Common myeloid progenitor, CD34-positive (primary cell): Measurements from ENCODE around the gene CCDC78.

Experiments
- CTCF ChIA-PET: fragments of 350-600 bp; sonication (Branson Sonifier 250); formaldehyde crosslinking; loops from one replicate; lab custom pipeline; 2021; ENCODE audit warnings: antibody characterized with exemption; lab: Charles Lee
- POLR2A ChIA-PET: fragments of 350-600 bp; sonication (Branson Sonifier 250); formaldehyde crosslinking; loops from one replicate; lab custom pipeline; 2021; ENCODE audit warnings: antibody characterized with exemption; lab: Charles Lee
- DNase-seq, 3 donors: peaks; one replicate each; pipeline versions ENCODE4 v3.0.0 to v3.0.0-alpha.2; 2013
- H3K27ac ChIP-seq, 2 experiments: 1 replicate in 1 of 2; 2 replicates in 1 of 2; pipeline ENCODE4 v1.7.0; 2013; ENCODE audit warnings: inconsistent platforms in 2 of 2, low read length in 2 of 2, mild to moderate bottlenecking in 2 of 2, low read depth in 1 of 2, moderate library complexity in 1 of 2; ENCODE audit not compliant: severe bottlenecking in 2 of 2, insufficient read depth in 1 of 2, poor library complexity in 1 of 2
- H3K27me3 ChIP-seq, 5 experiments: replicated peaks in 2 of 5; 1 replicate in 3 of 5; 2 replicates in 2 of 5; pipeline versions ENCODE4 v1.6.1 to v1.7.0; 2013; ENCODE audit warnings: low read length in 4 of 5, mild to moderate bottlenecking in 2 of 5, moderate library complexity in 2 of 5, inconsistent platforms in 1 of 5; ENCODE audit not compliant: insufficient read depth in 5 of 5, control insufficient read depth in 4 of 5
- H3K36me3 ChIP-seq, 4 experiments: 1 replicate in 2 of 4; 2 replicates in 2 of 4; pipeline versions ENCODE4 v1.6.1 to v1.7.0; 2013; ENCODE audit warnings: low read length in 3 of 4, control low read depth in 1 of 4, mild to moderate bottlenecking in 1 of 4; ENCODE audit not compliant: control insufficient read depth in 4 of 4, insufficient read depth in 4 of 4
- H3K4me1 ChIP-seq, 4 experiments: 1 replicate in 3 of 4; 2 replicates in 1 of 4; pipeline versions ENCODE4 v1.6.1 to v1.7.1; 2013; ENCODE audit warnings: low read length in 3 of 4, mild to moderate bottlenecking in 3 of 4, control low read depth in 1 of 4, inconsistent platforms in 1 of 4, moderate library complexity in 1 of 4; ENCODE audit not compliant: control insufficient read depth in 4 of 4, insufficient read depth in 4 of 4; ENCODE audit errors: control extremely low read depth in 1 of 4
- H3K4me3 ChIP-seq, 7 experiments: 1 replicate in 4 of 7; 2 replicates in 3 of 7; pipeline versions ENCODE4 v1.5.1 to v1.7.0; 2013; ENCODE audit warnings: mild to moderate bottlenecking in 7 of 7, low read length in 6 of 7, moderate library complexity in 6 of 7, inconsistent platforms in 2 of 7, low read depth in 2 of 7, control low read depth in 1 of 7; ENCODE audit not compliant: insufficient read depth in 4 of 7, control insufficient read depth in 1 of 7; ENCODE audit errors: extremely low read depth in 1 of 7
- H3K9me3 ChIP-seq, 5 experiments: 1 replicate in 4 of 5; 2 replicates in 1 of 5; pipeline versions ENCODE4 v1.6.1 to v1.7.1; 2013; ENCODE audit warnings: low read length in 4 of 5, mild to moderate bottlenecking in 2 of 5, inconsistent platforms in 1 of 5, low read depth in 1 of 5, moderate library complexity in 1 of 5; ENCODE audit not compliant: control insufficient read depth in 4 of 5, insufficient read depth in 2 of 5; ENCODE audit errors: control extremely low read depth in 1 of 5
- WGBS: methylation state at CpG from one replicate; pipeline ENCODE4 v1.1.5; 2013; ENCODE audit not compliant: insufficient coverage; 5-methylcytosine and 5-hydroxymethylcytosine counted together

The CCDC78 gene

GRCh38 chr16:728890-729744, 2.9 kb upstream of the CCDC78 start:
- 83% methylated on average over 51 of the region's 55 CpGs for WGBS
- Histone ChIP-seq H3K4me3 (peak overlapping the region in 3 of 7 experiments; percentile 66 to 83 (median 76)), H3K4me1 (peaks cover 0 to 24% (median 17%) of the 10 kb centered on the region in 4 experiments), H3K27me3 (peaks cover 0 to 10% (median 0%) of the 10 kb centered on the region in 5 experiments), H3K27ac (no peak overlapping the region), H3K36me3 (peaks cover 3 to 46% (median 31%) of the 10 kb centered on the region in 4 experiments), H3K9me3 (no peaks in the 10 kb centered on the region)
- ChIA-PET CTCF (interaction anchor here (1.1 to 3.5 kb wide), 3 partner anchors 15 to 56 kb away, joined by 5 to 14 read pairs (median 11); no protein-coding TSS in a partner anchor), POLR2A (interaction anchor here (0.7 to 1.1 kb wide), 2 partner anchors 8 to 15 kb away, joined by 3 read pairs; no protein-coding TSS in a partner anchor)
- peak in 1 of 3 donors; percentile 34 for DNase-seq

- peak in 2 of 3 donors; percentile 56 to 68 for DNase-seq
- Histone ChIP-seq H3K4me3 (peak overlapping the region in 6 of 7 experiments; percentile 25 to 83 (median 48)), H3K36me3 (peaks cover 3 to 38% (median 23%) of the 10 kb centered on the region in 4 experiments), H3K27me3 (peaks cover 0 to 10% (median 0%) of the 10 kb centered on the region in 5 experiments), H3K4me1 (peaks cover 0 to 24% (median 17%) of the 10 kb centered on the region in 4 experiments), H3K27ac (no peak overlapping the region), H3K9me3 (no peaks in the 10 kb centered on the region)
- CTCF ChIA-PET: interaction anchor here (3.5 kb wide), 1 partner anchor 16 kb away, joined by 14 read pairs; no protein-coding TSS in a partner anchor
- POLR2A ChIA-PET: interaction anchor here (1.1 kb wide), 1 partner anchor 9 kb away, joined by 3 read pairs; no protein-coding TSS in a partner anchor
- WGBS: under 1% methylated on average over 58 of the region's 80 CpGs
These were observed 2.1 kb upstream of the CCDC78 start for GRCh38 chr16:728131-728889.

- Histone ChIP-seq H3K4me1 (peaks cover 0 to 24% (median 17%) of the 10 kb centered on the region in 4 experiments), H3K27me3 (peaks cover 0 to 10% (median 0%) of the 10 kb centered on the region in 5 experiments), H3K4me3 (peak overlapping the region; percentile 28 to 83 (median 68)), H3K27ac (peak overlapping the region in 1 of 2 experiments; percentile 43), H3K36me3 (peaks cover 0 to 30% (median 18%) of the 10 kb centered on the region in 4 experiments), H3K9me3 (no peaks in the 10 kb centered on the region)
- DNase-seq: peak in 1 of 3 donors; percentile 58
- WGBS: under 1% methylated on average over 51 of the region's 61 CpGs
- CTCF ChIA-PET: interaction anchor here (2.1 to 3.5 kb wide), 2 partner anchors 9 to 17 kb away, joined by 5 to 14 read pairs; no protein-coding TSS in a partner anchor
- POLR2A ChIA-PET: interaction anchor here (1.6 kb wide), 1 partner anchor 13 kb away, joined by 4 read pairs; the partner anchor contains the start of gene CIAO3
These were observed 1.2 kb upstream of the CCDC78 start for GRCh38 chr16:727291-727977.

- H3K36me3 ChIP-seq: peaks cover 0 to 22% (median 14%) of the 10 kb centered on the region in 4 experiments
- peaks cover 0 to 30% (median 26%) of the 10 kb centered on the region in 4 experiments for H3K4me1 ChIP-seq
- H3K27ac ChIP-seq: no peak overlapping the region
- no peak overlapping the region for H3K4me3 ChIP-seq
- ChIA-PET POLR2A (interaction anchor here (1.4 to 1.6 kb wide), 2 partner anchors 10 to 14 kb away, joined by 4 read pairs; partner anchors contain the start of gene CIAO3), CTCF (interaction anchor here (1.1 to 2.8 kb wide), 5 partner anchors 9 to 29 kb away, joined by 3 to 15 read pairs (median 4); no protein-coding TSS in a partner anchor)
- no peaks in the 10 kb centered on the region for H3K9me3 ChIP-seq
- no peak for DNase-seq
- peaks cover 0 to 10% (median 0%) of the 10 kb centered on the region in 5 experiments for H3K27me3 ChIP-seq
- 51% methylated on average over 9 of the region's 9 CpGs for whole genome bisulfite sequencing
These were observed 130 bp downstream of the CCDC78 start for GRCh38 chr16:726188-726437.

GRCh38 chr16:725463-726187, 618 bp downstream of the CCDC78 start:
- Histone ChIP-seq H3K27ac (no peak overlapping the region), H3K4me3 (no peak overlapping the region), H3K4me1 (peaks cover 0 to 35% (median 31%) of the 10 kb centered on the region in 4 experiments), H3K9me3 (no peaks in the 10 kb centered on the region), H3K27me3 (peaks cover 0 to 10% (median 0%) of the 10 kb centered on the region in 5 experiments), H3K36me3 (peaks cover 0 to 17% (median 11%) of the 10 kb centered on the region in 4 experiments)
- POLR2A ChIA-PET: interaction anchor here (0.6 to 1.6 kb wide), 3 partner anchors 9 to 19 kb away, joined by 3 to 4 read pairs (median 4); partner anchors contain the start of gene CIAO3
- CTCF ChIA-PET: interaction anchor here (0.9 to 2.8 kb wide), 7 partner anchors 8 to 41 kb away, joined by 3 to 15 read pairs (median 4); partner anchors contain the start of gene CIAO3
- DNase-seq: no peak
- WGBS: 85% methylated on average over 22 of the region's 23 CpGs
